ACHN (cell line): Measurements from ENCODE around the gene CCDC82.
A peak's percentile ranks its signal among the peaks of the same experiment; 100 is the strongest.

Experiments
- DNase-seq: peaks from one replicate; pipeline ENCODE4 v3.0.0-alpha.2; 2015
- in situ Hi-C: cut with HindIII; loops from 2 replicates; pipeline ENCODE4 v1.10.0; 2017; ENCODE audit warnings: low sequenced_read_pairs, low pct_ligation_motif_present, low pct_unique_long_range_greater_than_20kb

The CCDC82 gene

GRCh38 chr11:96333191-96333719, 56.5 kb downstream of the CCDC82 start:
- in situ Hi-C loops, result no loop called here
- no peak for DNase-seq

GRCh38 chr11:96332126-96332771, 57.5 kb downstream of the CCDC82 start:
- in situ Hi-C loops, result no loop called here
- no peak for DNase-seq

DNA sequence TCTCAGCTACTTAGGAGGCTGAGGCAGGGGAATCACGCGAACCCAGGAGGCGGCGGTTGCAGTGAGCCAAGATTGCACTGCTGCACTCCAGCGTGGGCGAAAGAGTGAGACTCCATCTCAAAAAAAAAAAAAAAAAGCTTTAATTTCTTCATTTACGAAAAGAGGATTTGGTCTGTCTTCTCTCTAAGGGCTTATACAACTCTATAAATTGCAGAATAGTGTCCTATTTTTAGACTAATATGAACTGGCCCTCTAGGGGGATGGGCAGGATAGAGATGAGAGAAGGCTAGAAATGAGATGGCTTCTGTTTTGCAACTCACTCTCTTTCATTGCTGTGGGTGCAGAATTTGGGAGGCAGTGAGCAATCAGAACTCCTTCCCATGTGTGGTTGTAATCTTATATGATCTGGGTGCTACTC, 58.0 kb downstream of the CCDC82 start:
- in situ Hi-C loops, result no loop called here
- no peak for DNase-seq

DNA sequence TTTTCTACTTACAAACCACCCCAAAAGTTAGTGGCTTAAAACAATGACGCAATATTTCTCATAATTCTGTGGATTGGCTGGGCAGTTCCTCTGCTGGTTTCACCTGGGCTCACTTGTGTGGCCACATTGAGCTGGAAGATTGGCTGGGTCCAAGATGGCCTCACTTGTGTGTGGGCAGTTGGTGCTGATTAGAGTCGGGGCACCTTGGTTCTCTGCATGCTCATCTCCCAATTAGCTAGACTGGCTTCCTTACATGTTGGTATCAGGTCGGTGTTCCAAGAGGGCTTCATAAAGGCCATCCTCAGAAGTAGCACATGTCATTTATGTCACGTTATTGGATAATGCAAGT, 59.2 kb downstream of the CCDC82 start:
- in situ Hi-C loops, result no loop called here
- no peak for DNase-seq

DNA sequence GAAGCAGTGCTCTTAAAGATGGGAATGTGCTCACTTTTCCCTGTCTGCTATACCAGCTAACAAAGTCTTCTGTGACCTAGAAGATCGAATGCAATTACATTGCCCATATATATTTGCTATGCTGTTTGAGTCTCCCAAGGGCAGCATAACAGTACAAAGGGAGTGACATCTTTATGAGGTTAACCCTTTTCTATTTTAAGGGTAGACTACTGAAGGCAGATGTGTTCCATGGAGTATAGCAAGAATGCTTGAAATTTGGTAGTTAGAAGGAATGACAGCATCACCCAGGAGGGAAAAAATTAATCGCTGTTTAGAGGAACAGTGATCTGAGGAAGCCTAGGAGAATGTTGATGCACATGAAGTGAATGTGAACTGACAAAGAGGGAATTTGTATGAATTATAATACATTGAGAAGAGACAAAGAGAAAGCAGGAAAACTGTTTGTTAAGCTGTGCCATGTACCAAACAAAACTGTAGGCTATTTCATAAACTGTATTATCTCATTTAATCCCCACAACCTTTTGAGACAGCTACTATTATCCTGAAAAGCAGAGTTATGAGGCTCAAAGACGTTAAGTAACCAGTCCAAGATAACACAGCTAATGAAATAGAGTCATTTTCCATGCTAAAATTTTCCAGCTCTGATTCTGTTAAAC, 59.7 kb downstream of the CCDC82 start:
- DNase-seq, result no peak
- in situ Hi-C loops, result no loop called here

GRCh38 chr11:96329419-96329818, 60.3 kb downstream of the CCDC82 start:
- in situ Hi-C loops, result no loop called here
- DNase-seq, result peak; percentile 16

GRCh38 chr11:96328395-96329010, 61.2 kb downstream of the CCDC82 start:
- in situ Hi-C loops, result no loop called here
- peak; percentile 44 for DNase-seq

DNA sequence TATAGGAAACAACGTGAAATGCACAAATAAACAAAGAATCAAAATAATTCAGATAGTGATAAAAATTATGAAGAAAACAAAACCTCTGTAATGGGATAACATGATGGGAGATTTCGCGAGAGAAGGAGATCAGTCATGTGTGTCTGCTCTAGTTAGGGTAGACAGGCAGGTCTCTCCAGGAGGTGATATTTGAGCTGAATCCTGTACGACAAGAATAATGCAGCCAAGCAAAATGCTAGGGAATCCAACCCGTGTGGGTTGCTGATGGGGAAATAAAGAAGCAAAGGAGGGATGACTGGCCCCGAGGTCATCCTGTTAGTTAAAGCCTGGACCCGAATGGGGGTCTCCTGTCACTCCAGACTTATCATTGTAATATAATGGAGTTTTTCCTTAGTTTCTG, 62.8 kb downstream of the CCDC82 start:
- in situ Hi-C loops, result no loop called here
- DNase-seq, result no peak

DNA sequence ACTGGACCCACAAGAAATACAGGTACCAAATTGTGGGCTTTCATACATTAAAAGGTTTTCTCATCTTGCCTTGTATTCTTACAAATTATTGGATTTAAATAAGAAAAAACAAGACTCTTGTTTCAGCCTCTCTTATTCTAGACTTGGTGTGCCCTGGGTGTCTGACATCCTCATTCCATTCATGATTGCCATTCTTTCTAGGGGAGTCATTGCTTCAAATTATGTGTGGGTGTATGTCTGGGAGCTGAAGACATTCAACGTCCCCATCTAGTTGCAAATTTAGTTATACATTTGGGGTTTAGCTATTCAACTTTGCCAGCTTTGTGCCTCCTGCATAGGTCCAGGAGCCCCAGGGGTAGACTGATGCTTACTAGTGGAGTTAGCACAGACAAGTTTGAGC, 64.8 kb downstream of the CCDC82 start:
- peak; percentile 90 for DNase-seq
- in situ Hi-C loops, result no loop called here

DNA sequence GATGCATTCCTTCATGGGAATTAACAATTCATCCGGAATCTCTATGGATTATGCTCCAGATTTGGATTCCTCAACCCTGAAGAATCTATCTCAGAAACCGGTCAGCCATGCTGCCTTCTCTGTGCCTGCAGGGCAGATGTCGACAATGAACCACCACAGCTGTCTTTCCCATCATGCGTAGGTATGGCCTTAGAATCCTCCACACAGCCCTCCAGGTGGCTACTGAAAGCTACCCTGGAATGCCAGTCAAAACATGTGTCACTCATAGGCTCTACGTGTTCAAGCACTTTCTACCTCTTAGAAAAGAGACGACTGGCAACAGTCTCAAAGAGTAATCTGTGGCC, 66.1 kb downstream of the CCDC82 start:
- no peak for DNase-seq
- in situ Hi-C loops, result no loop called here

GRCh38 chr11:96322775-96323641, 66.7 kb downstream of the CCDC82 start:
- in situ Hi-C loops, result no loop called here
- DNase-seq, result no peak

DNA sequence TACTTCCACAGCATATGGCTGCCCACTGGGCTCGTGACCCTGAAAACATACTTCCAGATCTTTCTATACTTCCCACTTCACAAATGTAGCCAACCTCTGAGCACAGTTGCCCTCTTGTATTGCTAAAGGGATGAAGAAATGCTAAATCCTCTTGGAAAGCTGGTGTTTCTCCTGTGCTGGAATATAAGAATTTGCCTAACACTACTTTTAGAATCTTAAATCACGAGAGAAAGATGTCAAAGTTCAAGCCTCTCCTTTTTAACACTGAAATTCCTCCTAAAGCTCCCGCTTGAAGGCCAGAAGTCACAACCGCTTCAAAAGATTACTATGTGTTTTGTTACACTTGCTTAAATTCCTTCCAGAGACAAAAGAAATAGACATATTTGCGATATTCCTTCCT, 68.6 kb downstream of the CCDC82 start:
- in situ Hi-C loops, result no loop called here
- no peak for DNase-seq

DNA sequence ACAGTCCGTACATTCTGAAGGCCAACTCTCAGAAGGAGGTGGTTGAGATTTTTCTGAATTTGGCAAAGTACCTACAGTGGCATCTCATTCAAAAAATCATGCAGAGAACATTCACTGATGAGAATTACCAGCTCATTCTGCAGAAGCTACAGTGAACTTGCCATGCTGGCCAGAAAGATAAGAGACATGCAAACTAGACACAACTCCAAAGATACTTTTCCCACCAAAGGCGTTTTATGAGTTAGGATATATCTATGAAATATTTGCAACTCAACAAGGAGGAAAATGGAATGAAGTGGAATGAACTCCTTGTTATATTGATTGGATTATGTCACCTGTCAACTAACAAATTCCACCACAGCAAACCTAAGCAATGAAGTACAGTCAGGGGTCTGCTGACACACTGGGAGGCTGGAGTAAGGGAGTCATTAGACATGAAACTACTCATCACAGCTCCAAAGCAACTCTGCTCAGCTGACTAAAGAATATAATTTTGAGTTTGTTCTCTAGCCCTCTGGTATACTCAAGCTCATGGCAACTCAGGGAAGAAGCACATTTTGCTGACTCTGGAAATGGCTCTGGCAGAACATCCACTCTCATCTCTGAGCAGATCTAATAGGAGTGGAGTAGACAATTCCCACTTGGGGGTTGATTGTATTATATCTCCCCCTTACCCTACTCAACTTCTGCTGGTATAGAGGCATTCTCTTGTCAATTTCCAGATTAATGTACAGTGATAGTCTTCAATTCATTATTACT, 69.6 kb downstream of the CCDC82 start:
- in situ Hi-C loops, result no loop called here
- no peak for DNase-seq

- in situ Hi-C loops, result no loop called here
- DNase-seq, result no peak
Measured at GRCh38 chr11:96318850-96319249, 70.9 kb downstream of the CCDC82 start.

DNA sequence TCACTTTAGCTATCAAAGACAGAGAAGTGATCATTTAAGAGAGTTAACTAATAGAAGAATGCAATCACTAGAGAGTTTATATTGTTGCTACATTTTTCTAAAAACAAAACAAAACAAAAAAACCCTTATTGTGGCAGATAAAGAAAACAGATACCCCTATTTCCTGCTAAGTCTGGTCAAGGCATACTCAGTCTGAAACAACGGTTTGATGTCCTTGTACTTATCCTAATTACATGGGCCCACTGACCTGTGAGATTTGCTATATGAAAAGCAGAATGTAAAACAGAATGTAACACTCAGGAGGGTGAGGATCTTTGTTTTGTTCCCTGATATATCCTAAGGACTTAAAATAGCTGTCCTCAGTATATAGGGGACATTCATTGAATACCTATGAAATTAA, 71.3 kb downstream of the CCDC82 start:
- DNase-seq, result no peak
- in situ Hi-C loops, result no loop called here

DNA sequence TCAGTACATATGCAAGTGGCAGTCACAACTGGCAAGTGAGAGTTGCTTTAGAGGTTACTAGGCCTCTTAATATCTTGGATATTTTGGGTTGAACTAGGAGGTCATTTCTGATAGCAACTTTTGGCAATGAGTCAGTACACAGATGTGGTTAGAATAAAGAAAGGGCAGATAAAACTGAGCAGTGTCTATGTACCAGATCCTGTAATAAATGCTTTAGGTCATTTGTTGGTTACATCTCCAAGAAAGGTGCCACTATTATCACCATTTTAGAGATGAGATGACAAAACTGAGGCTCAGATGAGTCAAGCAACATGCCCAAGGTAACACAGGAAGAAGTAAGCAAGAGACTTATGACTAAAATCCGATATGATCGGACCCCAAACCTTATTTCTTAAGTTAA, 71.7 kb downstream of the CCDC82 start:
- DNase-seq, result no peak
- in situ Hi-C loops, result no loop called here

GRCh38 chr11:96317571-96317970, 72.1 kb downstream of the CCDC82 start:
- DNase-seq, result no peak
- in situ Hi-C loops, result no loop called here

DNA sequence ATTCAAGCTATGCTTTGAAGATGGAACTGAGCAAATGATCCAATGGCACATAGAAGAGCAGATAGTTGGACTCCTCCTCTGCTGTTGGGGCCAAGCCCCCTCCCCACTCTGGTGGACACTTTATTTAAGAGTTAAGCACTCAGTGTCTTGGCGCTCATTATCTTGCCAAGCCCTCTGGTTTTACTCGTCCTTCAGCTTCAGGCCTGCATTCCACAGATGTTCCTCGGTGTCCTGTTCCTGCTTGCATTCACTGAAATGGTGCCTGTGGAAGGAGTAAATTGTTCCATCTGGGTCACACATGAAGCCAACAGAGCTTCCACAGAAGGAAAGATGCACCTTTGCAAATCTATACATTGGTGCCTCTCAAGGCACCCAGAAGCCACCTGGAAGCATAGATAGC, 72.8 kb downstream of the CCDC82 start:
- in situ Hi-C loops, result no loop called here

GRCh38 chr11:96315476-96315875, 74.2 kb downstream of the CCDC82 start:
- in situ Hi-C loops, result no loop called here
- DNase-seq, result no peak

More for the DNA sequence above, 72.8 kb downstream of the CCDC82 start:
- DNase-seq, result no peak
